GM06990 (cell line): ENCODE data around the gene APOM.

ENCODE experiments used
- DNase-seq: peaks from one replicate; pipeline ENCODE4 v3.0.0-alpha.2; 2011; ENCODE audit not compliant: insufficient read length; ENCODE audit errors: extremely low read depth
- H3K27me3 ChIP-seq: replicated peaks from 2 replicates; pipeline ENCODE4 v1.6.0; 2011; ENCODE audit warnings: low read length; ENCODE audit not compliant: control insufficient read depth, insufficient read depth
- H3K36me3 ChIP-seq: 2 replicates; pipeline ENCODE4 v1.5.1; 2011; ENCODE audit warnings: low read length; ENCODE audit not compliant: control insufficient read depth, insufficient read depth
- H3K4me3 ChIP-seq: replicated peaks from 2 replicates; pipeline ENCODE4 v1.5.1; 2011; ENCODE audit warnings: low read depth, mild to moderate bottlenecking, control low read depth, low read length
- CTCF ChIP-seq: IDR thresholded peaks from 2 replicates; pipeline ENCODE4 v1.5.1; 2011; ENCODE audit warnings: low read length, control low read depth, mild to moderate bottlenecking, inconsistent platforms; ENCODE audit not compliant: insufficient read depth, poor library complexity, severe bottlenecking

Gene APOM

GRCh38 chr6:31639043-31639442 lies 16.7 kb upstream of the APOM start:
- H3K4me3 ChIP-seq, result no peak overlapping the region
- DNase-seq, result no peak
- peaks cover 64% of the 10 kb centered on the region for H3K36me3 ChIP-seq
- no peaks in the 10 kb centered on the region for H3K27me3 ChIP-seq
- no peak for TF ChIP-seq CTCF

- TF ChIP-seq CTCF, result no peak
- no peak for DNase-seq
- no peak overlapping the region for H3K4me3 ChIP-seq
- H3K27me3 ChIP-seq, result no peaks in the 10 kb centered on the region
- peaks cover 65% of the 10 kb centered on the region for H3K36me3 ChIP-seq
Observed at GRCh38 chr6:31639449-31639861, 16.2 kb upstream of the APOM start.

DNA sequence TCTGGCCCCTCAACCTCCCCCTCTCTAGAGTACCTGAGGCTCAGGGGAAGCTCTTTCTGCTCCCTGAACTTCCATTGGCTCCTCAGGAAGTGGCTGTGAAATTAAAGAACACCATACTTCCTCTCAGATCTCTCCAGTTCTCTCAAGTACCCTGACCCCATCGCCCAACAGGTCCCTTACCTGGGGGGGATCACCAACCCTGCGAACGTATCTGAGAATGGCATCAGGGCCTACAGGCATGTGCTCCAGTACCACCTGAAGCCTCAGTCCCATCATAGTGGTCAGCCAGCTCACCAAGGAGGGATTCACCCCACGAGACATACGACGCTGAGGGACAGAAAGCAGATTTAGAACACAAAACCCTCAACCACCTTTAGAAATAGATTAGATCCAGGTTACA lies 15.1 kb upstream of the APOM start:
- Histone ChIP-seq H3K27me3 (no peaks in the 10 kb centered on the region), H3K36me3 (peaks cover 63% of the 10 kb centered on the region)

DNA sequence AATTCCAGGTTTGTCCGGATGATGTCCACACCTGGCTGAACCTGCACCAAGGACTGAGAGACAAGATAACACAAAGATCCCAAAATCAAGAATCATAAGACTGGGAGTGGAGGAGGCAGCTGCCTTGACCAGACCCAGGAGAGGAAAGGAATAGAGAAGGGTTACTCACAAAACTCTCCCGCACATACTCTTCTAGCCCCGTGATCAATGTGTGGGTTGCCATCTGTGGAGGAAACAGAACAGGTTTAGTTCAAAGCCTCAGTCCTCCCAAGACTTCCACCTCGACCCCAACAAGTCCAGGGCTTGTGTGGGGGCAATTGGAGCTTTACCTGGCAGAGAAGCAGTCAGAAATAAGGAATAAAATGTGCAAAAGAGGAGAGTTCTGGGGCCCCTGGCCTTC lies 14.3 kb upstream of the APOM start:
- TF ChIP-seq CTCF, result no peak
- Histone ChIP-seq H3K4me3 (no peak overlapping the region), H3K36me3 (peaks cover 61% of the 10 kb centered on the region), H3K27me3 (no peaks in the 10 kb centered on the region)
- no peak for DNase-seq

More for the DNA sequence above, 15.1 kb upstream of the APOM start:
- TF ChIP-seq CTCF, result no peak
- H3K4me3 ChIP-seq, result no peak overlapping the region
- DNase-seq, result no peak

DNA sequence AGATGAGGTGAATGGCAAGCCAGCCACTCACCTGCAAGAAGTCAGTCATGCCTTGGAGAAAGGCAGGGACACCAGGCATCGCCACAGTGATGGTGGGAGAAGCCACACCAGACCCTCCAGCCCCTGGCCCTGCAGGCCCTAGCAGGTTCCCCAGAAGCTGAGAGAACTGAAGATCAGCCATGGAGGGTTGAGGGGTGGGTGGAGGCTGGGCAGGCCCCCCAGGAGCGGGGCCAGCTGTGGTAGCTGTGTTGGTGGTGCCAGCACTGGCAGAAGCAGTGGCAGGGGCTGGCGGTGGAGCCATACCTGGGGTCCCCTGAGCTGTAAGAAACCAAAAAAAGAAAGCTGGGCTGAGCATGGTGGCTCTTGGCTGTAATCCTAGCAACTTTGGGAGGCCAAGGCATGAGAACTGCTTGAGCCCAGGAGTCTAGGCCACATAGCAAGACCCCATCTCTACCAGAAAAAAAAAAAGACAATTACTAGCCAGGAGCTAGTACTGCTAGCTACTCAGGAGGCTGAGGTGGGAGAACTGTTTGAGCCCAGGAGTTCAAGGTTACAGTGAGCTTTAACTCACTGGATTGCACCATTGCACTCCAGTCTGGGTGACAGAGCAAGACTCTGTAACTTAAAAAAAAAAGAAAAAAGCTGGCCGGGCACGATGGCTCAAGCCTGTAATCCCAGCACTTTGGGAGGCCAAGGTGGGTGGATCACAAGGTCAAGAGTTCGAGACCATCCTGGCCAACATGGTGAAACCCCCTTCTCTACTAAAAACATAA lies 12.7 kb upstream of the APOM start:
- H3K36me3 ChIP-seq, result peaks cover 56% of the 10 kb centered on the region
- TF ChIP-seq CTCF, result no peak
- H3K27me3 ChIP-seq, result no peaks in the 10 kb centered on the region
- DNase-seq, result no peak
- H3K4me3 ChIP-seq, result no peak overlapping the region

GRCh38 chr6:31643818-31644454 lies 11.8 kb upstream of the APOM start:
- Histone ChIP-seq H3K4me3 (no peak overlapping the region), H3K36me3 (peaks cover 58% of the 10 kb centered on the region), H3K27me3 (no peaks in the 10 kb centered on the region)
- TF ChIP-seq CTCF, result no peak
- DNase-seq, result no peak
